ENCODE data around the gene RBM22. TPM values are rescaled to one million over a fixed set of nuclear protein-coding genes. Genes with fewer than 3 reads are reported as not detected.

The RBM22 gene
- total and polyA plus RNA-seq, 10 of the 15 experiments (the other 5 are each of a cell fraction or from before 2014, with no cell fraction given): 26.3 to 66.4 (median 43.0) TPM

DNA sequence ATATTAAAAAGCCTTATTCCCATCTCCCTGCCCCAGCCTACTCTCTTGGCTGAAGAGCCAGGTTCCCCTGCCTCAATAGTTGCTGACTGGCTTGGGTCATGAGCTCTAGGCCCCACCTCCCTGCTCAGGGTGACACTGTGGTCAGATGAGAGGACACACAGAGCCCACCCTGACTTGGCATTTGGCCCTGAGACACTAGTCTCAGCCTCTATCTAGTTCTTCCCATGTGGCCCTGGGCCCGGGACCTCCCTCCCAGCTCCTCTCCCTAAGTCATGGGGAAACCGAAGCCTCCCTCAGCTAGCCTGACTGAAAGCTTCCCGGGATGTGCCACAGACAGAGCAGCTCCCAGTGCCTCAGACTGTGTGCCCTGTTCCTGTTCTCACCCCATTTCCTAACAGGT, 45.6 kb downstream of the RBM22 start:
- BruUV-seq (replicated peaks): no TSS peak
- no peak for ATAC-seq
- 98% methylated on average over 3 of the region's 3 CpGs for WGBS (ENCODE audit: insufficient coverage, insufficient replicate concordance, low lambda C conversion rate, missing lambda C conversion rate)
- Histone ChIP-seq H4K20me1 (ENCODE audit: control insufficient read depth, insufficient read depth) (no peaks in the 10 kb centered on the region), H3K9me3 (replicated peaks; ENCODE audit: control insufficient read depth, insufficient read depth, low read length) (no peaks in the 10 kb centered on the region), H3K4me1 (ENCODE audit: control insufficient read depth, insufficient read depth, low read length) (peaks cover 10% of the 10 kb centered on the region), H3K36me3 (ENCODE audit: control insufficient read depth in 2 of 2, insufficient read depth in 2 of 2, low read length in 1 of 2) (no peaks in the 10 kb centered on the region), H3K4me2 (ENCODE audit: control insufficient read depth, insufficient read depth) (no peak overlapping the region), H3K79me2 (ENCODE audit: control insufficient read depth, insufficient read depth, low read length) (no peaks in the 10 kb centered on the region), H3K27ac (ENCODE audit: control insufficient read depth, insufficient read depth) (no peak overlapping the region), H2AFZ (ENCODE audit: control insufficient read depth, low read depth, low read length) (no peak overlapping the region), H3K9ac (ENCODE audit: control insufficient read depth, insufficient read depth, low read length) (no peak overlapping the region), H3K27me3 (replicated peaks in 1 of 2; ENCODE audit: control insufficient read depth in 2 of 2, insufficient read depth in 2 of 2, low read length in 1 of 2) (no peaks in the 10 kb centered on the region; a peak in 1 of 4 replicates), H3K4me3 (no peak overlapping the region)
- no peak for DNase-seq (ENCODE audit: low read depth, low spot score)
- no peak for TF ChIP-seq MEF2A (IDR thresholded peaks at IDR 0.05; ENCODE audit: insufficient read depth, low read depth, low read length)
- TF ChIP-seq ZNF217 (IDR thresholded peaks at IDR 0.05): no peak
- no peak for TF ChIP-seq JUND (IDR thresholded peaks at IDR 0.05; ENCODE audit: low read depth, low read length)
- ChIA-PET CTCF (interaction anchor here (1.0 to 12.7 kb wide), 8 partner anchors 11 to 196 kb away, joined by 3 to 236 read pairs (median 6); no protein-coding TSS in a partner anchor), RAD21 (ENCODE audit: unreplicated experiment) (interaction anchor here (1.4 to 5.9 kb wide), 7 partner anchors 29 to 198 kb away, joined by 3 to 56 read pairs (median 10); partner anchors contain the start of gene IRGM), SMC1A (ENCODE audit: uncharacterized antibody, unreplicated experiment) (interaction anchor here (1.1 to 5.8 kb wide), 8 partner anchors 11 to 196 kb away, joined by 3 to 61 read pairs (median 6); partner anchors contain the start of genes DCTN4 and RBM22), POLR2A (interaction anchor here (0.8 kb wide), 2 partner anchors 11 to 210 kb away, joined by 3 to 4 read pairs; no protein-coding TSS in a partner anchor)
- intact Hi-C loops (cut with micrococcal nuclease; ENCODE audit: unreplicated experiment): loop anchor here (5.0 to 10.0 kb wide), 2 partner anchors 192 to 200 kb away; partner anchors contain the start of gene IRGM
- no peak for FAIRE-seq
- in situ Hi-C loops (cut with MboI): loop anchor here (10.0 kb wide), 1 partner anchor 200 kb away; no protein-coding TSS in a partner anchor

DNA sequence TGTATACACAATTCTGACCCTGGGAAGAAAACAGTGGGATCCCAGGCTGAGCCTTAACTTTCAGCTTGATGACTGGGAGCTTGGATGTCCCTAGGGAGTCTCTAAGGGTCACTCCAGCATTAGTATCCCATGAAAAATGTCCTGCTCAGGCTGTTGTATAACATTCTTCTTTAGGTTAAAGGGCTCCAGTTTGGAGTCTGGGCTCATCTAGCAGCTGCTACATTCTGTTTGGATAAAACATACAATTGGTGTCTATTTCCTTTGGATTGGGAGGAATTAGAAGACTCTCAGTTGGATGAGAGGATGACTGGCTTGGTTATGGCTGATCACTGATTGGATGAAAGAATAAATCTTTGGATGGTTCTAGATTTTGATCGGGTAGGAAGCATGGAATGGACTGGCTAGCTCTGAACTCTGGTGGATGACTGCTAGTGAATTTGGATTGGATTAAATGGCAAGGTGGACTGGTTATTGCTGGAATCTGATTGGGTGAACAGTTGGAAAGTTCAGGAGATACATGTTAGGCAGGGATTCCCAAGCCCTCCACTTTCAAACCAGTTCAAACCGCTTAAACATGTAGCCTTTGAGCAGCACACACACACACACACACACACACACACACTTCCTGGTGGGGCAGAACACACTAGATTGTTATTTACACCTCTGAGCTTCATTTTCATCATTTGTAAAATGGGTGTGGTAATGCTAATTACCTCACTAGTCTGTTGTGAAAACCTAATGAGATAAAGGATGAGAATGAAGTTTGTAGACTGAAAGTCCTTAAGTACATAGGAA, 46.9 kb downstream of the RBM22 start:
- ATAC-seq (no peak), FAIRE-seq (no peak), DNase-seq (ENCODE audit: low read depth, low spot score) (no peak)
- H4K20me1 ChIP-seq (ENCODE audit: control insufficient read depth, insufficient read depth): no peaks in the 10 kb centered on the region
- ChIA-PET POLR2A (interaction anchor here (0.9 to 1.0 kb wide), 4 partner anchors 28 to 89 kb away, joined by 3 to 4 read pairs (median 3); partner anchors contain the start of gene RBM22), CTCF (interaction anchor here (0.7 to 12.7 kb wide), 13 partner anchors 11 to 195 kb away, joined by 3 to 236 read pairs (median 4); partner anchors contain the start of genes IRGM, RBM22 and SMIM3), SMC1A (ENCODE audit: uncharacterized antibody, unreplicated experiment) (interaction anchor here (0.8 to 5.8 kb wide), 12 partner anchors 8 to 195 kb away, joined by 3 to 61 read pairs (median 4); partner anchors contain the start of genes DCTN4, MYOZ3 and RBM22), RAD21 (ENCODE audit: unreplicated experiment) (interaction anchor here (0.9 to 5.9 kb wide), 9 partner anchors 25 to 126 kb away, joined by 3 to 56 read pairs (median 3); no protein-coding TSS in a partner anchor)
- H3K4me3 ChIP-seq: no peak overlapping the region
- H3K79me2 ChIP-seq (ENCODE audit: control insufficient read depth, insufficient read depth, low read length): no peaks in the 10 kb centered on the region
- peaks cover 10% of the 10 kb centered on the region for H3K4me1 ChIP-seq (ENCODE audit: control insufficient read depth, insufficient read depth, low read length)
- no peaks in the 10 kb centered on the region; a peak in 1 of 4 replicates for H3K27me3 ChIP-seq (replicated peaks in 1 of 2; ENCODE audit: control insufficient read depth in 2 of 2, insufficient read depth in 2 of 2, low read length in 1 of 2)
- no peak overlapping the region for H3K9ac ChIP-seq (ENCODE audit: control insufficient read depth, insufficient read depth, low read length)
- H3K4me2 ChIP-seq (ENCODE audit: control insufficient read depth, insufficient read depth): no peak overlapping the region
- 90% methylated on average over 2 of the region's 2 CpGs for WGBS (ENCODE audit: insufficient coverage, insufficient replicate concordance, low lambda C conversion rate, missing lambda C conversion rate)
- H3K27ac ChIP-seq (ENCODE audit: control insufficient read depth, insufficient read depth): no peak overlapping the region
- TF ChIP-seq, protein P1, sequence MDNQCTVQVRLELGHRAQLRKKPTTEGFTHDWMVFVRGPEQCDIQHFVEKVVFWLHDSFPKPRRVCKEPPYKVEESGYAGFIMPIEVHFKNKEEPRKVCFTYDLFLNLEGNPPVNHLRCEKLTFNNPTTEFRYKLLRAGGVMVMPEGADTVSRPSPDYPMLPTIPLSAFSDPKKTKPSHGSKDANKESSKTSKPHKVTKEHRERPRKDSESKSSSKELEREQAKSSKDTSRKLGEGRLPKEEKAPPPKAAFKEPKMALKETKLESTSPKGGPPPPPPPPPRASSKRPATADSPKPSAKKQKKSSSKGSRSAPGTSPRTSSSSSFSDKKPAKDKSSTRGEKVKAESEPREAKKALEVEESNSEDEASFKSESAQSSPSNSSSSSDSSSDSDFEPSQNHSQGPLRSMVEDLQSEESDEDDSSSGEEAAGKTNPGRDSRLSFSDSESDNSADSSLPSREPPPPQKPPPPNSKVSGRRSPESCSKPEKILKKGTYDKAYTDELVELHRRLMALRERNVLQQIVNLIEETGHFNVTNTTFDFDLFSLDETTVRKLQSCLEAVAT (IDR thresholded peaks at IDR 0.05): no peak
- TF ChIP-seq SMAD1 (IDR thresholded peaks at IDR 0.05; ENCODE audit: low read depth, partially characterized antibody): no peak
- TF ChIP-seq HDGF (IDR thresholded peaks at IDR 0.05): no peak
- TF ChIP-seq EGR1 (IDR thresholded peaks at IDR 0.05; ENCODE audit: borderline replicate concordance in 1 of 2, low read depth in 2 of 2, low read length in 2 of 2): no peak
- no peak for TF ChIP-seq DPF2 (IDR thresholded peaks at IDR 0.05)
- TF ChIP-seq ZSCAN29 (IDR thresholded peaks at IDR 0.05): no peak
- TF ChIP-seq, protein P2, sequence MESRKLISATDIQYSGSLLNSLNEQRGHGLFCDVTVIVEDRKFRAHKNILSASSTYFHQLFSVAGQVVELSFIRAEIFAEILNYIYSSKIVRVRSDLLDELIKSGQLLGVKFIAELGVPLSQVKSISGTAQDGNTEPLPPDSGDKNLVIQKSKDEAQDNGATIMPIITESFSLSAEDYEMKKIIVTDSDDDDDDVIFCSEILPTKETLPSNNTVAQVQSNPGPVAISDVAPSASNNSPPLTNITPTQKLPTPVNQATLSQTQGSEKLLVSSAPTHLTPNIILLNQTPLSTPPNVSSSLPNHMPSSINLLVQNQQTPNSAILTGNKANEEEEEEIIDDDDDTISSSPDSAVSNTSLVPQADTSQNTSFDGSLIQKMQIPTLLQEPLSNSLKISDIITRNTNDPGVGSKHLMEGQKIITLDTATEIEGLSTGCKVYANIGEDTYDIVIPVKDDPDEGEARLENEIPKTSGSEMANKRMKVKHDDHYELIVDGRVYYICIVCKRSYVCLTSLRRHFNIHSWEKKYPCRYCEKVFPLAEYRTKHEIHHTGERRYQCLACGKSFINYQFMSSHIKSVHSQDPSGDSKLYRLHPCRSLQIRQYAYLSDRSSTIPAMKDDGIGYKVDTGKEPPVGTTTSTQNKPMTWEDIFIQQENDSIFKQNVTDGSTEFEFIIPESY (IDR thresholded peaks at IDR 0.05): no peak
- H3K36me3 ChIP-seq (ENCODE audit: control insufficient read depth in 2 of 2, insufficient read depth in 2 of 2, low read length in 1 of 2): no peaks in the 10 kb centered on the region
- H2AFZ ChIP-seq (ENCODE audit: control insufficient read depth, low read depth, low read length): no peak overlapping the region
- in situ Hi-C loops (cut with MboI) (loop anchor here (5.0 to 10.0 kb wide), 2 partner anchors 92 to 199 kb away; no protein-coding TSS in a partner anchor), intact Hi-C loops (cut with micrococcal nuclease; ENCODE audit: unreplicated experiment) (loop anchor here (10.0 kb wide), 1 partner anchor 199 kb away; no protein-coding TSS in a partner anchor)
- no TSS peak for BruUV-seq (replicated peaks)
- H3K9me3 ChIP-seq (replicated peaks; ENCODE audit: control insufficient read depth, insufficient read depth, low read length): no peaks in the 10 kb centered on the region
